MCF 10A (cell line): ENCODE measurements around the gene MT4. TPM values are rescaled to one million over a fixed set of nuclear protein-coding genes. Genes with fewer than 3 reads are reported as not detected.

Experiments used
- BruUV-seq: library from RNA; stranded (reverse); fragments of 400-500 nt; replicated peaks from 2 replicates; lab custom pipeline; 2021; lab: Mats Ljungman, UMichigan
- CTCF ChIA-PET: fragments of 300-600 bp; sonication (Branson Sonifier 250); formaldehyde crosslinking; extraction: SDS; loops from one replicate; lab custom pipeline; 2021; ENCODE audit warnings: antibody characterized with exemption, inconsistent platforms; lab: Yijun Ruan, JAX
- POLR2A ChIA-PET: fragments of 300-600, 350-650 bp; sonication (Branson Sonifier 250); formaldehyde crosslinking; extraction: SDS; loops from one replicate; lab custom pipeline; 2020; ENCODE audit warnings: antibody characterized with exemption, inconsistent platforms; lab: Yijun Ruan, JAX
- DNase-seq: peaks from one replicate; pipeline ENCODE4 v3.0.0-alpha.2; 2018; ENCODE audit not compliant: unreplicated experiment
- H3K27ac Mint-ChIP-seq: one replicate; pipeline ENCODE4 v1.8.0; 2022; ENCODE audit warnings: mild to moderate bottlenecking, low read depth, mixed read lengths; ENCODE audit not compliant: unreplicated experiment
- H3K27me3 Mint-ChIP-seq: one replicate; pipeline ENCODE4 v1.8.0; 2022; ENCODE audit warnings: mixed read lengths; ENCODE audit not compliant: insufficient read depth, unreplicated experiment
- H3K36me3 Mint-ChIP-seq: one replicate; pipeline ENCODE4 v1.8.0; 2022; ENCODE audit warnings: mild to moderate bottlenecking, moderate library complexity, mixed read lengths; ENCODE audit not compliant: insufficient read depth, unreplicated experiment
- H3K4me1 Mint-ChIP-seq: one replicate; pipeline ENCODE4 v1.8.0; 2022; ENCODE audit warnings: mixed read lengths; ENCODE audit not compliant: insufficient read depth, unreplicated experiment
- H3K4me3 Mint-ChIP-seq: one replicate; pipeline ENCODE4 v1.8.0; 2022; ENCODE audit warnings: mild to moderate bottlenecking, moderate library complexity, mixed read lengths; ENCODE audit not compliant: unreplicated experiment
- H3K9me3 Mint-ChIP-seq: one replicate; pipeline ENCODE4 v1.8.0; 2022; ENCODE audit warnings: mixed read lengths; ENCODE audit not compliant: unreplicated experiment
- CTCF ChIP-seq: fragments of 200-600 bp; IDR thresholded peaks from one replicate; pipeline ENCODE4 v1.8.0; 2022; ENCODE audit warnings: antibody characterized with exemption, mild to moderate bottlenecking; ENCODE audit not compliant: unreplicated experiment
- intact Hi-C: fragments of 100-400 bp; cut with micrococcal nuclease; formaldehyde crosslinking; loops from 2 replicates; pipeline ENCODE4 v1.14.1; 2022
- total RNA-seq: library from RNA; stranded (reverse); gene quantifications from 2 replicates; pipeline ENCODE4 v1.2.3, GENCODE V29; 2022

MT4 gene
- total RNA-seq, 1 experiment from 2014 or later, result not detected

GRCh38 chr16:56593573-56594291 is 28.9 kb downstream of the MT4 start:
- Mint-ChIP-seq H3K36me3 (peaks cover 5% of the 10 kb centered on the region), H3K27me3 (no peaks in the 10 kb centered on the region), H3K4me1 (no peaks in the 10 kb centered on the region), H3K9me3 (peaks cover 9% of the 10 kb centered on the region), H3K27ac (no peak overlapping the region), H3K4me3 (no peak overlapping the region)
- no peak for TF ChIP-seq CTCF
- no TSS peak for BruUV-seq
- no peak for DNase-seq
- intact Hi-C loops, result no loop called here
- POLR2A ChIA-PET, result no interaction called here
- CTCF ChIA-PET, result interaction anchor here (0.7 to 1.1 kb wide), 4 partner anchors 79 to 108 kb away, joined by 3 to 4 read pairs (median 4); no protein-coding TSS in a partner anchor

DNA sequence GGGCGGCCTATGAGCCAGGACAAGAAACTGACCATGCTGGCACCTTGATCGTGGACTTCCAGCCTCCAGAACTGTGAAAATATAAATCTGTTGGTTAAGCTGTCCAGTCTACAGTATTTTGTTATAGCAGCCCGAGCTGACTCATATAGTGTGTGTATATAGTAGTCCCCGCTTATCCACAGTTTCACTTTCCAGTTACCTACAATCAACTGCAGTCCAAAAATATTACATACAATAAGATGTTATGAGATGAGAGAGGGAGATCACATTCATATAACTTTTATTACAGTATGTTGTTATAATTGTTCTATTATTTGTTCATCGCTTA is 29.4 kb downstream of the MT4 start:
- DNase-seq, result no peak
- ChIA-PET CTCF (interaction anchor here (0.9 to 1.1 kb wide), 3 partner anchors 80 to 108 kb away, joined by 3 to 4 read pairs (median 3); no protein-coding TSS in a partner anchor), POLR2A (no interaction called here)
- Mint-ChIP-seq H3K27me3 (no peaks in the 10 kb centered on the region), H3K9me3 (peaks cover 9% of the 10 kb centered on the region), H3K27ac (no peak overlapping the region), H3K36me3 (peaks cover 5% of the 10 kb centered on the region), H3K4me3 (no peak overlapping the region), H3K4me1 (no peaks in the 10 kb centered on the region)
- intact Hi-C loops, result no loop called here
- TF ChIP-seq CTCF, result no peak
- no TSS peak for BruUV-seq

GRCh38 chr16:56600398-56600999 is 35.6 kb downstream of the MT4 start:
- Mint-ChIP-seq H3K4me1 (peaks cover 14% of the 10 kb centered on the region), H3K27ac (no peak overlapping the region), H3K9me3 (peaks cover 9% of the 10 kb centered on the region), H3K36me3 (peaks cover 3% of the 10 kb centered on the region), H3K27me3 (no peaks in the 10 kb centered on the region), H3K4me3 (no peak overlapping the region)
- intact Hi-C loops, result loop anchor here (1.0 kb wide), 3 partner anchors 23 to 102 kb away; no protein-coding TSS in a partner anchor
- ChIA-PET CTCF (interaction anchor here (0.5 to 7.2 kb wide), 33 partner anchors 8 to 268 kb away, joined by 3 to 105 read pairs (median 4); partner anchors contain the start of gene MT2A), POLR2A (interaction anchor here (0.6 to 1.8 kb wide), 9 partner anchors 10 to 656 kb away, joined by 3 to 8 read pairs (median 4); partner anchors contain the start of gene MT1E)
- BruUV-seq, result no TSS peak
- DNase-seq, result peak; percentile 81
- TF ChIP-seq CTCF, result peak; percentile 71

- no peak overlapping the region for H3K4me3 Mint-ChIP-seq
- BruUV-seq, result no TSS peak
- intact Hi-C loops, result no loop called here
- CTCF ChIA-PET, result interaction anchor here (0.5 to 7.2 kb wide), 24 partner anchors 10 to 269 kb away, joined by 3 to 105 read pairs (median 6); partner anchors contain the start of gene BBS2
- H3K9me3 Mint-ChIP-seq, result peaks cover 9% of the 10 kb centered on the region
- no peak for TF ChIP-seq CTCF
- no peak overlapping the region for H3K27ac Mint-ChIP-seq
- no peaks in the 10 kb centered on the region for H3K36me3 Mint-ChIP-seq
- POLR2A ChIA-PET, result interaction anchor here (0.6 to 1.8 kb wide), 9 partner anchors 9 to 150 kb away, joined by 3 to 8 read pairs (median 4); partner anchors contain the start of genes MT1E, NUDT21 and OGFOD1
- H3K4me1 Mint-ChIP-seq, result peaks cover 22% of the 10 kb centered on the region
- no peak for DNase-seq
- no peaks in the 10 kb centered on the region for H3K27me3 Mint-ChIP-seq
Measured at GRCh38 chr16:56601325-56601724, 36.5 kb downstream of the MT4 start.
